Suprapubic skin (tissue), 4 donors: Measurements from ENCODE around the gene FOXO6. TPM values are rescaled to one million over a fixed set of nuclear protein-coding genes. Genes with fewer than 3 reads are reported as not detected.

ENCODE experiments used
- DNase-seq, 2 donors: peaks; one replicate each; pipeline ENCODE4 v3.0.0-alpha.2; 2019; ENCODE audit warnings: low spot score in 2 of 2
- H3K27ac ChIP-seq: fragments of 200-600 bp; sonication (generic); one replicate; pipeline ENCODE4 v1.5.1; 2019
- H3K27me3 ChIP-seq: fragments of 200-600 bp; sonication (generic); one replicate; pipeline ENCODE4 v1.5.1; 2019
- H3K36me3 ChIP-seq: fragments of 200-600 bp; sonication (generic); one replicate; pipeline ENCODE4 v1.5.1; 2019
- H3K4me1 ChIP-seq: fragments of 200-600 bp; sonication (generic); one replicate; pipeline ENCODE4 v1.5.1; 2019
- H3K4me3 ChIP-seq: fragments of 200-600 bp; sonication (generic); one replicate; pipeline ENCODE4 v1.5.1; 2019; ENCODE audit warnings: mild to moderate bottlenecking
- H3K9me3 ChIP-seq: fragments of 200-600 bp; sonication (generic); one replicate; pipeline ENCODE4 v1.5.1; 2019
- EP300 ChIP-seq: sonication (generic); formaldehyde crosslinking; IDR thresholded peaks from one replicate; pipeline ENCODE4 v1.6.1; 2017; ENCODE audit warnings: antibody characterized with exemption
- POLR2A ChIP-seq, 2 donors: fragments of 450-650 bp; IDR thresholded peaks; one replicate each; pipeline ENCODE4 v1.6.1; 2017; ENCODE audit warnings: antibody characterized with exemption in 2 of 2, mild to moderate bottlenecking in 2 of 2, moderate library complexity in 2 of 2
- POLR2AphosphoS5 ChIP-seq, 3 donors: sonication (generic); formaldehyde crosslinking; IDR thresholded peaks; one replicate each; pipeline ENCODE4 v1.6.1; 2017; ENCODE audit warnings: antibody characterized with exemption in 3 of 3
- WGBS: methylation state at CpG from one replicate; pipeline ENCODE4 v1.1.5; 2018; 5-methylcytosine and 5-hydroxymethylcytosine counted together
- total RNA-seq, 4 donors: library from RNA; depleted of rRNA; stranded (reverse); fragments of >200 nt; gene quantifications; one replicate each; pipeline ENCODE4 v1.1.0, GENCODE V29; 2016
- TF ChIP-seq, protein P1 (sequence below), 2 donors: fragments of 200-600 bp in 1 of 2; fragments of 450-650 bp in 1 of 2; sonication (generic) in 1 of 2; IDR thresholded peaks; one replicate each; pipeline ENCODE4 v1.5.1; 2016 to 2019; ENCODE audit warnings: antibody characterized with exemption in 2 of 2, mild to moderate bottlenecking in 1 of 2, moderate library complexity in 1 of 2

Gene FOXO6
- total RNA-seq, 4 donors from 2014 or later, result 1.4 to 2.8 (median 1.6) TPM

DNA sequence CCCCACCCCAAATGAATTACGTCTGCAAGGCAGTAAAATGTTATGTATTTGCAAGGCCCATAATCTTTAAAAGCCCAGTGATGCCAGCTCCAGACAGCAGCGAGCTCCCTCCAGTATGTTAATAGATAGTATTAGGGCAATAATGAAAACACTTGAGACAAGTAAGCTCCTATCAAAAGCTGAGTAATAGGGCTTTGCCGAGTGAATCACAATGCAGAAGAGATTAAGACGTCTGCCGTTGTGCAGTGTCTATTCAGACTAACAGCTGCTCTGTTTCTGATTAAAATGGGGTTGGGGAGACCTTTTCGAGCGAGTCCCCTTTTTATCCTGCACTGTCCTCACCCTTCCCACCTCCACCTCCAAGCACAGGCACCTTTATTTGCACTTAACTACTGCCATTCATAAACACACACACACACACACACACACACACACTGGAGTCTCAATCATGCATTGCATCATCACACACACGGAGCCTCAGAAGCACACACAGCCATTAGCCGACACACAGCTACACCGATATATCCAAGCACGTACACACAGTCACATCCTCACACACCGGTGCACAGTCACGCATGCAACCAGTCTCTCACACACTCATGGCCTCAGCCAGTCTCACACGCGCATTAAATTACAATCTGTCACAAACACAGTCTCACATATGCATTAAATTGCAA, 46.0 kb upstream of the FOXO6 start:
- TF ChIP-seq POLR2AphosphoS5 (IDR thresholded peaks at IDR 0.05) (no peak), EP300 (no peak), POLR2A (IDR thresholded peaks at IDR 0.05) (no peak)
- TF ChIP-seq, protein P1, sequence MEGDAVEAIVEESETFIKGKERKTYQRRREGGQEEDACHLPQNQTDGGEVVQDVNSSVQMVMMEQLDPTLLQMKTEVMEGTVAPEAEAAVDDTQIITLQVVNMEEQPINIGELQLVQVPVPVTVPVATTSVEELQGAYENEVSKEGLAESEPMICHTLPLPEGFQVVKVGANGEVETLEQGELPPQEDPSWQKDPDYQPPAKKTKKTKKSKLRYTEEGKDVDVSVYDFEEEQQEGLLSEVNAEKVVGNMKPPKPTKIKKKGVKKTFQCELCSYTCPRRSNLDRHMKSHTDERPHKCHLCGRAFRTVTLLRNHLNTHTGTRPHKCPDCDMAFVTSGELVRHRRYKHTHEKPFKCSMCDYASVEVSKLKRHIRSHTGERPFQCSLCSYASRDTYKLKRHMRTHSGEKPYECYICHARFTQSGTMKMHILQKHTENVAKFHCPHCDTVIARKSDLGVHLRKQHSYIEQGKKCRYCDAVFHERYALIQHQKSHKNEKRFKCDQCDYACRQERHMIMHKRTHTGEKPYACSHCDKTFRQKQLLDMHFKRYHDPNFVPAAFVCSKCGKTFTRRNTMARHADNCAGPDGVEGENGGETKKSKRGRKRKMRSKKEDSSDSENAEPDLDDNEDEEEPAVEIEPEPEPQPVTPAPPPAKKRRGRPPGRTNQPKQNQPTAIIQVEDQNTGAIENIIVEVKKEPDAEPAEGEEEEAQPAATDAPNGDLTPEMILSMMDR (IDR thresholded peaks at IDR 0.05), result no peak
- Histone ChIP-seq H3K27ac (no peak overlapping the region), H3K9me3 (no peaks in the 10 kb centered on the region), H3K4me1 (peaks cover 24% of the 10 kb centered on the region), H3K4me3 (no peak overlapping the region), H3K27me3 (no peaks in the 10 kb centered on the region), H3K36me3 (no peaks in the 10 kb centered on the region)
- no peak for DNase-seq
- 87% methylated on average over 15 of the region's 15 CpGs for WGBS

DNA sequence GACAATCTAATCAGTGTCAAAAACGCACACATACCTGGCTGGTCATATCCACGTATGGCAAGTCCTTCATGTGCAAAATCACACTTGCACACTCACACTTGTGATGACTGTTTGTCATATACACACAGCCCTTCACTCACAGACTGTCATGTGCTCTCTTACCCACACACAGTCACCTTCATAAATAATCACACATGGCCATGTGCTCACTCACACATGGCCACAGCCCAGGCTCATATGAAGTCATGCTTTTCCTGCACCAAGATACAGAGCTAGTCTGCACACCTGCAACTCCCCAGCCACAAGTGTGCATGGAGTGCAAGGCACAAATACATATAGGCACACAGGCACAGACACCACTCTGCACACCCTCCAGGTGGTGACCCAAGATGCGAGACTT, 45.4 kb upstream of the FOXO6 start:
- 87% methylated on average over 2 of the region's 3 CpGs for WGBS
- no peaks in the 10 kb centered on the region for H3K27me3 ChIP-seq
- TF ChIP-seq POLR2AphosphoS5 (IDR thresholded peaks at IDR 0.05), result no peak
- no peak for TF ChIP-seq POLR2A (IDR thresholded peaks at IDR 0.05)
- no peak for TF ChIP-seq EP300
- TF ChIP-seq, protein P1 (IDR thresholded peaks at IDR 0.05), result no peak
- H3K36me3 ChIP-seq, result no peaks in the 10 kb centered on the region
- H3K27ac ChIP-seq, result no peak overlapping the region
- H3K4me3 ChIP-seq, result no peak overlapping the region
- no peaks in the 10 kb centered on the region for H3K9me3 ChIP-seq
- no peak for DNase-seq
- H3K4me1 ChIP-seq, result peaks cover 30% of the 10 kb centered on the region

DNA sequence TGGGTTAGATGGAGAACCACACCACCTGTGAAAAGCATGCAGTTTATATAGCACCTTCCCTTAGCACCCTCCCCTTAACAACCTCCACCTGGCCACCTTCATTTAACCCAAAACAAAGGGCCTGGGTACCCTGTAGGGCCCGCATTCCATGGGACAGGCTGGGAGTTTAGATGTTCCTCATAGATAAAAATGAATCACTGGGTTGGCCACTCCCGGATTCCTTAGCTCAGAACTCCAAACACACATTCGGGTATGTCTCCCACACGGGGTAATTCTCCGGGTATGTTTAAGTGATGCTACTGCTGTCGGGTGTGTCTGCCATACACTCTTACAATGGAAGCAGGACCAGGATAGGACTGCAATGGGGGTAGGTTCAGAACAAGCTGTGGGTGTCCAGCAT, 43.9 kb upstream of the FOXO6 start:
- Histone ChIP-seq H3K9me3 (no peaks in the 10 kb centered on the region), H3K4me1 (peaks cover 31% of the 10 kb centered on the region), H3K4me3 (no peak overlapping the region), H3K27me3 (no peaks in the 10 kb centered on the region), H3K36me3 (no peaks in the 10 kb centered on the region), H3K27ac (no peak overlapping the region)
- TF ChIP-seq, protein P1 (IDR thresholded peaks at IDR 0.05), result no peak
- TF ChIP-seq EP300 (no peak), POLR2A (IDR thresholded peaks at IDR 0.05) (no peak), POLR2AphosphoS5 (IDR thresholded peaks at IDR 0.05) (no peak)
- no peak for DNase-seq
- 35% methylated on average over 5 of the region's 6 CpGs for WGBS

DNA sequence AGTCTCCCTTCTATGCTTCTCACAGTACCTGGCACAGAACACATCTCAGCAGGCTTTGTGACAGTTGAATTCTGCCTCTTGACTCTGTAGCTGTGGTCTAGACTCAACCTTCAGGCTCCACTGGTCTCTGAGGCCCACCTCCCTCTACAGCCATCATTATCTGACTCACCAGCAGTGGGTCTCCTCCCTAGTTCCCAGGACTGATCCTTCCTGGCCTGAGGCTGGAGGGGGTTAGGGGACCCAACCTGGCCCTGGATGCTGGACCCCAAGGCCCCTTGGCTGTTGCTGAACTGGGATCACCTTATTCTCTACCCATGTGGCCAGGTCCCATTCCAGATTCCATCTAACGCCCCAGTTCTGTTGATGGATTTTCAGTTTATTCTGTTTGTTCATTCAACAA, 43.1 kb upstream of the FOXO6 start:
- Histone ChIP-seq H3K4me3 (no peak overlapping the region), H3K36me3 (no peaks in the 10 kb centered on the region), H3K9me3 (no peaks in the 10 kb centered on the region), H3K4me1 (peaks cover 28% of the 10 kb centered on the region), H3K27ac (no peak overlapping the region), H3K27me3 (no peaks in the 10 kb centered on the region)
- TF ChIP-seq POLR2A (IDR thresholded peaks at IDR 0.05) (no peak), EP300 (no peak), POLR2AphosphoS5 (IDR thresholded peaks at IDR 0.05) (no peak)
- TF ChIP-seq, protein P1 (IDR thresholded peaks at IDR 0.05), result no peak
- WGBS, result 100% methylated on average over 1 of the region's 1 CpG
- no peak for DNase-seq

DNA sequence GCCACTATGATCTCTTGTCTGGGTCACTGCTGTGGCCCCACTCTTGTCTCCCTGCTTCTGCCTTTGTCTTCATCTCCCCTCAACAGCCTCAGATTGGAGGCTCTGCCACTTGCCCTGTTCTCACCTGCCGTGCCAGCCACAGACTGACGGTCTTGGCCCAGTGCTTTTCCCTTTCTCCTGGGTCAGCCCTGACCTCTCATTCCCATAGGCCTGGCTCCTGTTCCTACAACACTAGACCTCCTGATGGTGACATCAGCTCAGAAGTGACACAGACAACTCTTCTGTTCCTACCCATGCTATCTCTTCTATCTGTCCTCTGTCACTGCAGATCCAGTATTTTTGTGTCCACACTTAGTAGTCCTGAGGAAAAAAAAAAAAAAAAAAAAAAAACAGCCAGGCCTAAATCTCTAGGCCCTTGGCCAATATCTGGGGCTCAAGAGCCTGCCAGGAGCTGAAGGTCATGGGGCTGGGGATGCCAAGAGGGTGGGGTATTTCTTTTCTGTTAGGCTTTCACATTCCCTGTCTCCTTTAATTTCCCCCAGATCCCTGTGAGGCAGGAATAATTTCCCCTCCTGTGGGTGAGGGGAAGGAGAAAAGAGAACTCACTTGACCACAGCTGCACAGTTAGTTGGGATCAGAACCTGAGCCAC, 42.0 kb upstream of the FOXO6 start:
- H3K4me1 ChIP-seq, result peaks cover 20% of the 10 kb centered on the region
- 84% methylated on average over 2 of the region's 2 CpGs for WGBS
- no peaks in the 10 kb centered on the region for H3K9me3 ChIP-seq
- no peaks in the 10 kb centered on the region for H3K27me3 ChIP-seq
- TF ChIP-seq POLR2A (IDR thresholded peaks at IDR 0.05), result no peak
- TF ChIP-seq, protein P1 (IDR thresholded peaks at IDR 0.05), result no peak
- TF ChIP-seq POLR2AphosphoS5 (IDR thresholded peaks at IDR 0.05), result no peak
- no peak for TF ChIP-seq EP300
- H3K4me3 ChIP-seq, result no peak overlapping the region
- no peak for DNase-seq
- no peaks in the 10 kb centered on the region for H3K36me3 ChIP-seq
- H3K27ac ChIP-seq, result no peak overlapping the region
